ENCODE data around the gene PRPSAP1. TPM values are rescaled to one million over a fixed set of nuclear protein-coding genes. Genes with fewer than 3 reads are reported as not detected.

PRPSAP1 gene
- total and polyA plus RNA-seq, 2 of the 8 experiments (the other 6 are each of a cell fraction or from before 2014, with no cell fraction given): 32.0 to 54.2 TPM

- no peak overlapping the region for H3K4me3 ChIP-seq (ENCODE audit: extremely low read depth in 1 of 4, insufficient read depth in 2 of 4, low read depth in 3 of 4, low read length in 4 of 4)
- H2BK5ac ChIP-seq (ENCODE audit: low read depth, low read length): no peak overlapping the region
- H4K91ac ChIP-seq (replicated peaks; ENCODE audit: insufficient read length, low read length): no peak overlapping the region
- no peak overlapping the region for H4K8ac ChIP-seq (ENCODE audit: extremely low read depth, insufficient read depth, low read length)
- TF ChIP-seq POLR2A (IDR thresholded peaks at IDR 0.05; ENCODE audit: control extremely low read depth in 1 of 2, low read depth in 2 of 2, low read length in 2 of 2) (no peak), HDAC6 (IDR thresholded peaks at IDR 0.05; ENCODE audit: low read depth, low read length) (no peak), BACH1 (IDR thresholded peaks at IDR 0.05; ENCODE audit: low read length) (no peak), JUND (IDR thresholded peaks at IDR 0.05; ENCODE audit: low read length) (no peak), RAD21 (IDR thresholded peaks at IDR 0.05 in 1 of 2, conservative IDR thresholded peaks at IDR 0.05 in 1 of 2; ENCODE audit: low read depth in 2 of 2, low read length in 2 of 2) (no peak)
- TF ChIP-seq, protein P1, sequence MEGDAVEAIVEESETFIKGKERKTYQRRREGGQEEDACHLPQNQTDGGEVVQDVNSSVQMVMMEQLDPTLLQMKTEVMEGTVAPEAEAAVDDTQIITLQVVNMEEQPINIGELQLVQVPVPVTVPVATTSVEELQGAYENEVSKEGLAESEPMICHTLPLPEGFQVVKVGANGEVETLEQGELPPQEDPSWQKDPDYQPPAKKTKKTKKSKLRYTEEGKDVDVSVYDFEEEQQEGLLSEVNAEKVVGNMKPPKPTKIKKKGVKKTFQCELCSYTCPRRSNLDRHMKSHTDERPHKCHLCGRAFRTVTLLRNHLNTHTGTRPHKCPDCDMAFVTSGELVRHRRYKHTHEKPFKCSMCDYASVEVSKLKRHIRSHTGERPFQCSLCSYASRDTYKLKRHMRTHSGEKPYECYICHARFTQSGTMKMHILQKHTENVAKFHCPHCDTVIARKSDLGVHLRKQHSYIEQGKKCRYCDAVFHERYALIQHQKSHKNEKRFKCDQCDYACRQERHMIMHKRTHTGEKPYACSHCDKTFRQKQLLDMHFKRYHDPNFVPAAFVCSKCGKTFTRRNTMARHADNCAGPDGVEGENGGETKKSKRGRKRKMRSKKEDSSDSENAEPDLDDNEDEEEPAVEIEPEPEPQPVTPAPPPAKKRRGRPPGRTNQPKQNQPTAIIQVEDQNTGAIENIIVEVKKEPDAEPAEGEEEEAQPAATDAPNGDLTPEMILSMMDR (IDR thresholded peaks at IDR 0.05; ENCODE audit: control extremely low read depth in 1 of 3, insufficient read depth in 1 of 3, low read depth in 1 of 3, low read length in 3 of 3): peak in 1 of 3 experiments; percentile 0; a peak in 1 of 4 replicates
- H4K5ac ChIP-seq (ENCODE audit: insufficient read length, low read depth, low read length): no peak overlapping the region
- H3K36me3 ChIP-seq (ENCODE audit: control insufficient read depth in 2 of 4, insufficient read depth in 4 of 4, low read length in 3 of 4): no peaks in the 10 kb centered on the region
- 0 out of 2 replicates have a peak overlapping the region, but pooled peaks have one; percentile 15 for H2BK20ac ChIP-seq (ENCODE audit: low read length)
- H4K20me1 ChIP-seq (replicated peaks in 1 of 2; ENCODE audit: control insufficient read depth in 1 of 2, insufficient read depth in 2 of 2, low read length in 2 of 2): no peaks in the 10 kb centered on the region
- no peaks in the 10 kb centered on the region for H3K79me1 ChIP-seq (ENCODE audit: low read depth, low read length)
- no peak overlapping the region for H3K14ac ChIP-seq (ENCODE audit: insufficient read length)
- H3K27ac ChIP-seq (ENCODE audit: low read depth, low read length): no peak overlapping the region
- H3K4ac ChIP-seq (replicated peaks; ENCODE audit: insufficient read length, low read depth, low read length): no peak overlapping the region
- no peak overlapping the region for H2BK120ac ChIP-seq (replicated peaks; ENCODE audit: low read depth, low read length)
- H3K4me2 ChIP-seq (ENCODE audit: insufficient read depth in 1 of 2, low read depth in 2 of 2, low read length in 2 of 2): no peak overlapping the region
- no peak overlapping the region for H2AK5ac ChIP-seq (ENCODE audit: low read depth, low read length)
- WGBS, 2 experiments (ENCODE audit: extremely low coverage in 1 of 2, insufficient coverage in 1 of 2, insufficient read length in 1 of 2, insufficient replicate concordance in 2 of 2, low coverage in 1 of 2, low lambda C conversion rate in 2 of 2, missing lambda C conversion rate in 1 of 2): 88% methylated on average over 15 of the region's 21 CpGs; no CpG with 5 or more reads in 1 of the 2 experiments
- no peak overlapping the region for H2BK15ac ChIP-seq (ENCODE audit: low read length)
- H3K18ac ChIP-seq (ENCODE audit: extremely low read depth, low read length): no peak overlapping the region
- H2BK12ac ChIP-seq (ENCODE audit: low read depth, low read length): 0 out of 2 replicates have a peak overlapping the region, but pooled peaks have one; percentile 39
- POLR2A ChIA-PET (ENCODE audit: partially characterized antibody): interaction anchor here (1.0 kb wide), 1 partner anchor 77 kb away, joined by 3 read pairs; no protein-coding TSS in a partner anchor
- H3K4me1 ChIP-seq (replicated peaks in 1 of 4; ENCODE audit: control insufficient read depth in 3 of 4, insufficient read depth in 4 of 4, low read length in 3 of 4): peaks cover 0 to 28% (median 10%) of the 10 kb centered on the region in 4 experiments; a peak in 5 of 7 replicates
- no peak for FAIRE-seq
- DNase-seq (ENCODE audit: low read depth in 1 of 2, low spot score in 2 of 2): no peak
- H3K56ac ChIP-seq (replicated peaks; ENCODE audit: insufficient read length, low read depth, low read length): no peak overlapping the region
- CTCF ChIA-PET (ENCODE audit: partially characterized antibody): interaction anchor here (0.7 to 28.1 kb wide), 10 partner anchors 11 to 178 kb away, joined by 3 to 635 read pairs (median 5); partner anchors contain the start of gene PRPSAP1
- no peaks in the 10 kb centered on the region for H3K9me3 ChIP-seq (ENCODE audit: insufficient read depth in 2 of 2, low read depth in 1 of 2, low read length in 1 of 2)
- H3K23ac ChIP-seq (ENCODE audit: insufficient read length): no peak overlapping the region
- peaks cover 21% of the 10 kb centered on the region for H3K23me2 ChIP-seq (ENCODE audit: low read depth, low read length)
- no peaks in the 10 kb centered on the region for H3K79me2 ChIP-seq (ENCODE audit: control insufficient read depth in 1 of 2, insufficient read depth in 2 of 2, low read length in 2 of 2)
- H3K27me3 ChIP-seq (replicated peaks in 1 of 4; ENCODE audit: control insufficient read depth in 3 of 4, extremely low read depth in 1 of 4, insufficient read depth in 3 of 4, low read length in 3 of 4): peaks cover 9 to 22% (median 19%) of the 10 kb centered on the region in 4 experiments; a peak in 6 of 7 replicates
- no peak overlapping the region for H2AFZ ChIP-seq (ENCODE audit: low read length)
- no peak overlapping the region for H3K9ac ChIP-seq (replicated peaks in 1 of 4; ENCODE audit: extremely low read depth in 1 of 4, low read depth in 3 of 4, low read length in 3 of 4)
Measured at GRCh38 chr17:76379646-76380376, 26.1 kb upstream of the PRPSAP1 start.
